IMR-90 (cell line): Measurements from ENCODE around the gene ZMIZ1. TPM values are rescaled to one million over a fixed set of nuclear protein-coding genes. Genes with fewer than 3 reads are reported as not detected.

Experiments used
- ATAC-seq: fragments of 200-7000 bp; cut with Tn5 transposase; 2 replicates; pipeline ENCODE4 v1.9.1; 2020; ENCODE audit warnings: low read depth, mild to moderate bottlenecking, moderate library complexity
- BruUV-seq: library from RNA; stranded (reverse); fragments of 400-500 nt; replicated peaks from 2 replicates; lab custom pipeline; 2021; lab: Mats Ljungman, UMichigan
- CTCF ChIA-PET: fragments of 300-600 bp; formaldehyde crosslinking; extraction: SDS; loops from one replicate; lab custom pipeline; 2021; ENCODE audit warnings: antibody characterized with exemption; lab: Yijun Ruan, JAX
- POLR2A ChIA-PET: fragments of 300-600 bp; sonication (Branson Sonifier 250); formaldehyde crosslinking; loops from one replicate; lab custom pipeline; 2022; ENCODE audit warnings: antibody characterized with exemption; ENCODE audit not compliant: unreplicated experiment; lab: Charles Lee
- DNase-seq: peaks from one replicate; pipeline ENCODE4 v3.0.0; 2013
- H2AFZ ChIP-seq: replicated peaks from 2 replicates; pipeline ENCODE3; 2013; ENCODE audit warnings: low read length, mild to moderate bottlenecking; ENCODE audit not compliant: poor library complexity
- H2AK5ac ChIP-seq: 2 replicates; pipeline ENCODE4 v1.6.1; 2013; ENCODE audit warnings: low read depth, low read length, inconsistent platforms
- H2AK9ac ChIP-seq: replicated peaks from 2 replicates; pipeline ENCODE3; 2013; ENCODE audit warnings: mild to moderate bottlenecking, low read depth, low read length, moderate library complexity; ENCODE audit not compliant: poor library complexity
- H2BK120ac ChIP-seq: 2 replicates; pipeline ENCODE4 v1.6.1; 2013; ENCODE audit warnings: low read depth, low read length, inconsistent platforms
- H2BK15ac ChIP-seq: 3 replicates; pipeline ENCODE4 v1.6.1; 2013; ENCODE audit warnings: low read depth, low read length, inconsistent platforms
- H2BK20ac ChIP-seq: 2 replicates; pipeline ENCODE4 v1.6.1; 2013; ENCODE audit warnings: low read depth, mild to moderate bottlenecking, inconsistent platforms, low read length, moderate library complexity
- H2BK5ac ChIP-seq: 2 replicates; pipeline ENCODE4 v1.6.1; 2013; ENCODE audit warnings: mild to moderate bottlenecking, low read depth, low read length, inconsistent platforms; ENCODE audit not compliant: poor library complexity, severe bottlenecking
- H3K14ac ChIP-seq: replicated peaks from 2 replicates; pipeline ENCODE4 v1.6.1; 2013; ENCODE audit warnings: low read depth, low read length, inconsistent platforms
- H3K18ac ChIP-seq: 2 replicates; pipeline ENCODE4 v1.6.1; 2013; ENCODE audit warnings: low read depth, low read length, control low read depth
- H3K23ac ChIP-seq: 2 replicates; pipeline ENCODE4 v1.6.1; 2013; ENCODE audit warnings: low read depth, low read length, inconsistent platforms
- H3K27ac ChIP-seq: 2 replicates; pipeline ENCODE4 v1.5.1; 2013; ENCODE audit warnings: mild to moderate bottlenecking, control low read depth, low read length; ENCODE audit not compliant: insufficient read depth
- H3K27me3 ChIP-seq: 2 replicates; pipeline ENCODE4 v1.6.1; 2013; ENCODE audit warnings: low read length; ENCODE audit not compliant: control insufficient read depth, insufficient read depth
- H3K36me3 ChIP-seq: 2 replicates; pipeline ENCODE4 v1.6.1; 2013; ENCODE audit warnings: low read length, mixed read lengths; ENCODE audit not compliant: control insufficient read depth, insufficient read depth
- H3K4ac ChIP-seq: 2 replicates; pipeline ENCODE4 v1.6.1; 2013; ENCODE audit warnings: low read depth, low read length, inconsistent platforms
- H3K4me1 ChIP-seq: 2 replicates; pipeline ENCODE4 v1.6.1; 2013; ENCODE audit warnings: low read length, mixed read lengths; ENCODE audit not compliant: control insufficient read depth, insufficient read depth
- H3K4me2 ChIP-seq: 2 replicates; pipeline ENCODE4 v1.6.1; 2013; ENCODE audit warnings: low read depth, mild to moderate bottlenecking, control low read depth, low read length, moderate library complexity
- H3K4me3 ChIP-seq: 2 replicates; pipeline ENCODE4 v1.5.1; 2013; ENCODE audit warnings: low read depth, mild to moderate bottlenecking, control low read depth, low read length, moderate library complexity; ENCODE audit not compliant: insufficient read depth
- H3K56ac ChIP-seq: 2 replicates; pipeline ENCODE4 v1.6.1; 2013; ENCODE audit warnings: low read length, inconsistent platforms; ENCODE audit not compliant: insufficient read depth; ENCODE audit errors: extremely low read depth
- H3K79me1 ChIP-seq, 2 experiments: 2 replicates each; pipeline ENCODE4 v1.6.1; 2013; ENCODE audit warnings: low read length in 2 of 2, inconsistent platforms in 1 of 2, low read depth in 1 of 2
- H3K9ac ChIP-seq: 2 replicates; pipeline ENCODE4 v1.6.1; 2013; ENCODE audit warnings: low read depth, low read length, control low read depth
- H3K9me1 ChIP-seq: 2 replicates; pipeline ENCODE4 v1.6.1; 2013; ENCODE audit warnings: low read length, inconsistent platforms; ENCODE audit not compliant: insufficient read depth
- H3K9me3 ChIP-seq: 2 replicates; pipeline ENCODE4 v1.6.1; 2013; ENCODE audit warnings: low read length; ENCODE audit not compliant: control insufficient read depth, insufficient read depth
- H4K20me1 ChIP-seq: 2 replicates; pipeline ENCODE4 v1.6.1; 2013; ENCODE audit warnings: low read length, inconsistent platforms; ENCODE audit not compliant: insufficient read depth
- H4K5ac ChIP-seq: 2 replicates; pipeline ENCODE4 v1.6.1; 2013; ENCODE audit warnings: mild to moderate bottlenecking, low read depth, low read length, control low read depth
- H4K8ac ChIP-seq, 2 experiments: 2 replicates each; pipeline ENCODE4 v1.6.1; 2013; ENCODE audit warnings: low read depth in 2 of 2, low read length in 2 of 2, control low read depth in 1 of 2, inconsistent platforms in 1 of 2
- H4K91ac ChIP-seq: 2 replicates; pipeline ENCODE4 v1.6.1; 2013; ENCODE audit warnings: low read depth, low read length, inconsistent platforms; ENCODE audit not compliant: insufficient read depth
- BHLHE40 ChIP-seq: fragments of 150-350 bp; IDR thresholded peaks from 2 replicates; pipeline ENCODE4 v1.6.1; 2016; ENCODE audit warnings: mild to moderate bottlenecking, low read depth, low read length
- CEBPB ChIP-seq: IDR thresholded peaks from 2 replicates; pipeline ENCODE4 v1.6.1; 2012; ENCODE audit warnings: low read depth, low read length, improper control_type of control experiment
- CHD1 ChIP-seq: IDR thresholded peaks from 2 replicates; pipeline ENCODE4 v1.6.1; 2012; ENCODE audit warnings: low read depth, low read length, improper control_type of control experiment
- CTCF ChIP-seq: conservative IDR thresholded peaks from 2 replicates; pipeline ENCODE4 v1.5.1; 2012; ENCODE audit warnings: mild to moderate bottlenecking, low read depth, low read length, improper control_type of control experiment
- FOS ChIP-seq: fragments of 150-350 bp; IDR thresholded peaks from 2 replicates; pipeline ENCODE4 v1.6.1; 2016; ENCODE audit warnings: low read depth, low read length
- MAFK ChIP-seq: IDR thresholded peaks from 2 replicates; pipeline ENCODE4 v1.6.1; 2012; ENCODE audit warnings: low read depth, low read length, improper control_type of control experiment
- MXI1 ChIP-seq: IDR thresholded peaks from 2 replicates; pipeline ENCODE4 v1.6.1; 2012; ENCODE audit warnings: low read depth, mild to moderate bottlenecking, low read length, moderate library complexity, borderline replicate concordance
- NFE2L2 ChIP-seq: fragments of 150-350 bp; IDR thresholded peaks from 2 replicates; pipeline ENCODE4 v1.6.1; 2016; ENCODE audit warnings: low read depth, mild to moderate bottlenecking, low read length
- POLR2A ChIP-seq: IDR thresholded peaks from 2 replicates; pipeline ENCODE4 v1.6.1; 2012; ENCODE audit warnings: mild to moderate bottlenecking, low read depth, low read length
- RAD21 ChIP-seq: IDR thresholded peaks from 2 replicates; pipeline ENCODE4 v1.6.1; 2012; ENCODE audit warnings: low read length, improper control_type of control experiment
- RCOR1 ChIP-seq: IDR thresholded peaks from 2 replicates; pipeline ENCODE4 v1.6.1; 2012; ENCODE audit warnings: mild to moderate bottlenecking, low read length, improper control_type of control experiment; ENCODE audit not compliant: insufficient replicate concordance
- RFX5 ChIP-seq: IDR thresholded peaks from 2 replicates; pipeline ENCODE4 v1.8.0; 2012; ENCODE audit warnings: low read depth, mild to moderate bottlenecking, low read length, moderate library complexity
- SMC3 ChIP-seq: fragments of 150-350 bp; IDR thresholded peaks from 2 replicates; pipeline ENCODE4 v1.6.1; 2016; ENCODE audit warnings: low read depth, mild to moderate bottlenecking, antibody characterized with exemption, low read length, moderate library complexity
- USF2 ChIP-seq: fragments of 150-350 bp; IDR thresholded peaks from 2 replicates; pipeline ENCODE4 v1.6.1; 2017; ENCODE audit warnings: mild to moderate bottlenecking, antibody characterized with exemption, low read length, low read depth
- WGBS, 2 experiments: methylation state at CpG; one replicate each; pipeline versions ENCODE4 v1.1.5 to v1.1.7; 2013; ENCODE audit warnings: missing lambda C conversion rate in 2 of 2; ENCODE audit not compliant: insufficient read length in 1 of 2; ENCODE audit errors: extremely low coverage in 2 of 2; 5-methylcytosine and 5-hydroxymethylcytosine counted together
- dilution Hi-C: fragments of 300-500 bp; cut with HindIII; formaldehyde crosslinking; loops from one replicate; pipeline ENCODE4 v1.14.3; 2018; ENCODE audit warnings: low sequenced_read_pairs; ENCODE audit not compliant: unreplicated experiment
- in situ Hi-C: fragments of 300-500 bp; cut with MboI; formaldehyde crosslinking; loops from 3 replicates; pipeline ENCODE4 v1.14.3; 2019; ENCODE audit warnings: low sequenced_read_pairs, inconsistent platforms, mixed read lengths
- intact Hi-C: fragments of 100-400 bp; cut with micrococcal nuclease; formaldehyde crosslinking; loops from 2 replicates; pipeline ENCODE4 v1.10.0; 2022
- polyA plus RNA-seq, 3 experiments: library from polyadenylated mRNA; depleted of rRNA; stranded (reverse); fragments of >200 nt; gene quantifications; 2 replicates each; pipeline ENCODE4 v1.2.3, GENCODE V29; 2012; ENCODE audit warnings: low replicate concordance in 1 of 3
- total RNA-seq: library from RNA; depleted of rRNA; stranded (reverse); fragments of >200 nt; gene quantifications from 2 replicates; pipeline ENCODE4 v1.2.3, GENCODE V29; 2012
- TF ChIP-seq, protein P1 (sequence below): fragments of 150-350 bp; IDR thresholded peaks from 2 replicates; pipeline ENCODE4 v1.6.1; 2016; ENCODE audit warnings: low read depth, mild to moderate bottlenecking, low read length, moderate library complexity, borderline replicate concordance

ZMIZ1 gene
- total and polyA plus RNA-seq, 2 of the 4 experiments (the other 2 are of a cell fraction), result 6.6 to 48.7 TPM

GRCh38 chr10:79335470-79336235, 266.9 kb downstream of the ZMIZ1 start:
- Histone ChIP-seq H3K9ac (no peak overlapping the region), H4K20me1 (no peaks in the 10 kb centered on the region), H3K4me3 (no peak overlapping the region), H3K9me3 (no peaks in the 10 kb centered on the region), H2AFZ (peak overlapping the region; percentile 60), H2AK5ac (peak overlapping the region; percentile 92), H3K36me3 (no peaks in the 10 kb centered on the region), H3K27ac (no peak overlapping the region; the same call in 1 of the 2 replicates), H2AK9ac (peak overlapping the region; percentile 84), H3K4me1 (peaks cover 9% of the 10 kb centered on the region; the same call in 1 of the 2 replicates), H3K4me2 (no peak overlapping the region), H3K4ac (peak overlapping the region; percentile 98), H3K9me1 (peaks cover 19% of the 10 kb centered on the region), H2BK5ac (peak overlapping the region; percentile 71), H2BK120ac (peak overlapping the region; percentile 98), H2BK15ac (peak overlapping the region; percentile 63; the same call in 2 of the 3 replicates), H4K91ac (peak overlapping the region; percentile 38), H4K8ac (peak overlapping the region in 1 of 2 experiments; percentile 32; a peak in 1 of 4 replicates), H3K23ac (no peak overlapping the region; the same call in 1 of the 2 replicates), H3K27me3 (no peaks in the 10 kb centered on the region), H3K14ac (no peak overlapping the region; the same call in 1 of the 2 replicates), H2BK20ac (peak overlapping the region; percentile 96), H3K18ac (no peak overlapping the region; the same call in 1 of the 2 replicates), H3K56ac (no peak overlapping the region), H4K5ac (peak overlapping the region; percentile 36; the same call in 1 of the 2 replicates), H3K79me1 (no peaks in the 10 kb centered on the region; a peak in 1 of 4 replicates)
- ChIA-PET CTCF (no interaction called here), POLR2A (no interaction called here)
- ATAC-seq, result no peak
- WGBS, 2 experiments, result 89% methylated on average over 1 of the region's 13 CpGs; no CpG with 5 or more reads in 1 of the 2 experiments
- intact Hi-C loops, result no loop called here
- BruUV-seq, result no TSS peak
- dilution Hi-C loops, result no loop called here
- no peak for DNase-seq
- in situ Hi-C loops, result no loop called here
- TF ChIP-seq CEBPB (no peak), RCOR1 (no peak), RAD21 (no peak), POLR2A (no peak), MAFK (no peak), CHD1 (no peak), FOS (no peak), MXI1 (no peak), USF2 (no peak), SMC3 (no peak), NFE2L2 (no peak), CTCF (no peak), BHLHE40 (no peak), RFX5 (no peak)
- TF ChIP-seq, protein P1, sequence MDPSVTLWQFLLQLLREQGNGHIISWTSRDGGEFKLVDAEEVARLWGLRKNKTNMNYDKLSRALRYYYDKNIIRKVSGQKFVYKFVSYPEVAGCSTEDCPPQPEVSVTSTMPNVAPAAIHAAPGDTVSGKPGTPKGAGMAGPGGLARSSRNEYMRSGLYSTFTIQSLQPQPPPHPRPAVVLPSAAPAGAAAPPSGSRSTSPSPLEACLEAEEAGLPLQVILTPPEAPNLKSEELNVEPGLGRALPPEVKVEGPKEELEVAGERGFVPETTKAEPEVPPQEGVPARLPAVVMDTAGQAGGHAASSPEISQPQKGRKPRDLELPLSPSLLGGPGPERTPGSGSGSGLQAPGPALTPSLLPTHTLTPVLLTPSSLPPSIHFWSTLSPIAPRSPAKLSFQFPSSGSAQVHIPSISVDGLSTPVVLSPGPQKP, result no peak
